HFFc6 (cell line): ENCODE results near the gene DNMT1. TPM values are rescaled to one million over a fixed set of nuclear protein-coding genes. Genes with fewer than 3 reads are reported as not detected.
A peak's percentile ranks its signal among the peaks of the same experiment; 100 is the strongest.

Source experiments
- DNase-seq: peaks from one replicate; pipeline ENCODE4 v3.0.0-alpha.2; 2018
- H3K27ac Mint-ChIP-seq: 2 replicates; pipeline ENCODE4 v1.8.0; 2020; ENCODE audit warnings: mild to moderate bottlenecking, mixed read lengths
- H3K27me3 Mint-ChIP-seq: 2 replicates; pipeline ENCODE4 v1.8.0; 2021; ENCODE audit warnings: mild to moderate bottlenecking, moderate library complexity, mixed read lengths; ENCODE audit not compliant: insufficient read depth
- H3K36me3 Mint-ChIP-seq: 2 replicates; pipeline ENCODE4 v1.8.0; 2021; ENCODE audit warnings: low read depth, mixed read lengths
- H3K4me1 Mint-ChIP-seq: 2 replicates; pipeline ENCODE4 v1.8.0; 2020; ENCODE audit warnings: low read depth, mixed read lengths
- H3K4me3 Mint-ChIP-seq: 2 replicates; pipeline ENCODE4 v1.8.0; 2020; ENCODE audit warnings: mild to moderate bottlenecking, moderate library complexity, mixed read lengths
- H3K9me3 Mint-ChIP-seq: 2 replicates; pipeline ENCODE4 v1.8.0; 2020; ENCODE audit warnings: mild to moderate bottlenecking, mixed read lengths
- total RNA-seq, 6 experiments: library from RNA; stranded (reverse); fragmentation: NEBNext Ultra II Directional; extraction: Animal tissue kit (Norgen Biotek cat#: 25700); gene quantifications; 2 replicates in 1 of 6; 3 replicates in 5 of 6; pipeline ENCODE4 v1.2.3, GENCODE V29; 2021
- TF ChIP-seq, protein P1 (sequence below): fragments of 200-600 bp; sonication (generic); IDR thresholded peaks from 2 replicates; pipeline ENCODE4 v1.5.0; 2021; ENCODE audit warnings: antibody characterized with exemption, mild to moderate bottlenecking

The DNMT1 gene
- total RNA-seq, 6 experiments from 2014 or later: 74.5 to 135 (median 125) TPM

DNA sequence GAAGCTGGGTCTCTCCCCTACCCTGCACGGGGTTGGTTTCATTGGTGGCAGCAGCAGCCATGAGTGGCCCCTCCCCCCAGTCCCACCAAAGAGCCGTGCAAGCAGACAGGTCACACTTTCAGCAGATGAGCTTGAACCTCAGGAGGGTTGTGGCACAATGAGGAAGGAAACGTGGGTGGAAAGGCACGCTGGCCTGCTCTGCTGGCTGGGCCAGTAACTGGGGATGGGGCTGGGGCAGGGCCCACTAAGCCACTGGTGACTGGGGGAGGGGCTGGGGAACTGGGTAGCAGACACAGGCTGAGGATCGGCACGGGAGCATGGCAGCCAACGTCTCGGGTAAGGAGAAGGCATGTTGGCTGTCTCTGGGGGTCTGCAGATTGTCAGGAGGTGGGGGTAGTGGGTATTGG, 83.3 kb downstream of the DNMT1 start, which contains the start of gene P2RY11:
P2RY11 (plus strand) TSS at position 289 of the 407 bp plus-strand sequence; CDS start at position 318, 29 bp downstream.
- Mint-ChIP-seq H3K36me3 (peaks cover 20% of the 10 kb centered on the region), H3K4me1 (peaks cover 21% of the 10 kb centered on the region), H3K9me3 (no peaks in the 10 kb centered on the region), H3K4me3 (peak within 1 kb of the TSS; percentile 4; the same call in 1 of the 2 replicates), H3K27me3 (peaks cover 18% of the 10 kb centered on the region), H3K27ac (peak within 1 kb of the TSS; percentile 75)
- DNase-seq: no peak
- TF ChIP-seq, protein P1, sequence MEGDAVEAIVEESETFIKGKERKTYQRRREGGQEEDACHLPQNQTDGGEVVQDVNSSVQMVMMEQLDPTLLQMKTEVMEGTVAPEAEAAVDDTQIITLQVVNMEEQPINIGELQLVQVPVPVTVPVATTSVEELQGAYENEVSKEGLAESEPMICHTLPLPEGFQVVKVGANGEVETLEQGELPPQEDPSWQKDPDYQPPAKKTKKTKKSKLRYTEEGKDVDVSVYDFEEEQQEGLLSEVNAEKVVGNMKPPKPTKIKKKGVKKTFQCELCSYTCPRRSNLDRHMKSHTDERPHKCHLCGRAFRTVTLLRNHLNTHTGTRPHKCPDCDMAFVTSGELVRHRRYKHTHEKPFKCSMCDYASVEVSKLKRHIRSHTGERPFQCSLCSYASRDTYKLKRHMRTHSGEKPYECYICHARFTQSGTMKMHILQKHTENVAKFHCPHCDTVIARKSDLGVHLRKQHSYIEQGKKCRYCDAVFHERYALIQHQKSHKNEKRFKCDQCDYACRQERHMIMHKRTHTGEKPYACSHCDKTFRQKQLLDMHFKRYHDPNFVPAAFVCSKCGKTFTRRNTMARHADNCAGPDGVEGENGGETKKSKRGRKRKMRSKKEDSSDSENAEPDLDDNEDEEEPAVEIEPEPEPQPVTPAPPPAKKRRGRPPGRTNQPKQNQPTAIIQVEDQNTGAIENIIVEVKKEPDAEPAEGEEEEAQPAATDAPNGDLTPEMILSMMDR: no peak

DNA sequence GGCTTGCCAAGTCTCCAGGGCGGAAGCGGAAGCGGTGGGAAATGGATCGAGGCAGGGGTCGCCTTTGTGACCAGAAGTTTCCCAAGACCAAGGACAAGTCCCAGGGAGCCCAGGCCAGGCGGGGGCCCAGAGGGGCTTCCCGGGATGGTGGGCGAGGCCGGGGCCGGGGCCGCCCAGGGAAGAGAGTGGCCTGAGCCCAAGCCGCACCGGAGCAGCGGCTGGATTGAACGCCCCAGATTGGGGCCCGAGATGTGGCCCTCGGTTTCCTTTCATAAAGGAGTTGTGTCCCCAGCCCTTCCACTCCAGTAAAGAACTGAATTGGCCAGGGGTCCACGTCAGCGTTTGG, 83.8 kb downstream of the DNMT1 start:
- Mint-ChIP-seq H3K27ac (no peak overlapping the region; the same call in 1 of the 2 replicates), H3K4me1 (peaks cover 21% of the 10 kb centered on the region), H3K4me3 (no peak overlapping the region), H3K36me3 (peaks cover 15% of the 10 kb centered on the region), H3K9me3 (no peaks in the 10 kb centered on the region), H3K27me3 (peaks cover 15% of the 10 kb centered on the region)
- TF ChIP-seq, protein P1: no peak
- DNase-seq: no peak

GRCh38 chr19:10110076-10110971, 84.4 kb downstream of the DNMT1 start:
- no peak for DNase-seq
- Mint-ChIP-seq H3K4me1 (peaks cover 21% of the 10 kb centered on the region), H3K27ac (no peak overlapping the region; the same call in 1 of the 2 replicates), H3K36me3 (peaks cover 14% of the 10 kb centered on the region), H3K4me3 (no peak overlapping the region), H3K9me3 (no peaks in the 10 kb centered on the region), H3K27me3 (peaks cover 14% of the 10 kb centered on the region)
- TF ChIP-seq, protein P1: no peak

DNA sequence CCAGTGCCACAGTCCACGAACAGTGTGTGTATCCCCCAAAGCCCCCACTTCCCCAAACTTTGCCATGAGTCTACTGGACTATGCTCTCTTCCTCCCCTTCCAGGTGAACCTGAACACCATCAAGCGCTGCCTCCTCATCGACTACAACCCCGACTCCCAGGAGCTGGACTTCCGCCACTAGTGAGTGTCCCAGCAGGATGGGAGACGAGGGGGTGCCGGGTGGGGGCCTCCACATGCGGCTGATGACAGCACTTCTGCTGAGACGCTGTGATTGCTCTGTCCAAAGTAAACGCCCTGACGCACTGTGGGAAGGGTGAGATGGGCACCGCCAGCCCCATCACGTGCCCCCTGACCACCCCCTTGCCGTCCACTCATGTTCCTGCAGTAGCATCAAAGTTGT, 85.2 kb downstream of the DNMT1 start:
- no peak overlapping the region for H3K27ac Mint-ChIP-seq
- peaks cover 9% of the 10 kb centered on the region for H3K27me3 Mint-ChIP-seq
- no peak overlapping the region for H3K4me3 Mint-ChIP-seq
- no peaks in the 10 kb centered on the region for H3K9me3 Mint-ChIP-seq
- peaks cover 21% of the 10 kb centered on the region for H3K4me1 Mint-ChIP-seq
- DNase-seq: no peak
- peaks cover 14% of the 10 kb centered on the region for H3K36me3 Mint-ChIP-seq
- TF ChIP-seq, protein P1: no peak

- Mint-ChIP-seq H3K4me3 (peak overlapping the region; percentile 98), H3K9me3 (no peaks in the 10 kb centered on the region), H3K36me3 (peaks cover 14% of the 10 kb centered on the region), H3K27ac (no peak overlapping the region), H3K27me3 (peaks cover 4% of the 10 kb centered on the region), H3K4me1 (peaks cover 18% of the 10 kb centered on the region)
- TF ChIP-seq, protein P1: no peak
- no peak for DNase-seq
Measured at GRCh38 chr19:10107817-10108367, 86.9 kb downstream of the DNMT1 start.
